Measurements from ENCODE around the gene CMBL.

DNA sequence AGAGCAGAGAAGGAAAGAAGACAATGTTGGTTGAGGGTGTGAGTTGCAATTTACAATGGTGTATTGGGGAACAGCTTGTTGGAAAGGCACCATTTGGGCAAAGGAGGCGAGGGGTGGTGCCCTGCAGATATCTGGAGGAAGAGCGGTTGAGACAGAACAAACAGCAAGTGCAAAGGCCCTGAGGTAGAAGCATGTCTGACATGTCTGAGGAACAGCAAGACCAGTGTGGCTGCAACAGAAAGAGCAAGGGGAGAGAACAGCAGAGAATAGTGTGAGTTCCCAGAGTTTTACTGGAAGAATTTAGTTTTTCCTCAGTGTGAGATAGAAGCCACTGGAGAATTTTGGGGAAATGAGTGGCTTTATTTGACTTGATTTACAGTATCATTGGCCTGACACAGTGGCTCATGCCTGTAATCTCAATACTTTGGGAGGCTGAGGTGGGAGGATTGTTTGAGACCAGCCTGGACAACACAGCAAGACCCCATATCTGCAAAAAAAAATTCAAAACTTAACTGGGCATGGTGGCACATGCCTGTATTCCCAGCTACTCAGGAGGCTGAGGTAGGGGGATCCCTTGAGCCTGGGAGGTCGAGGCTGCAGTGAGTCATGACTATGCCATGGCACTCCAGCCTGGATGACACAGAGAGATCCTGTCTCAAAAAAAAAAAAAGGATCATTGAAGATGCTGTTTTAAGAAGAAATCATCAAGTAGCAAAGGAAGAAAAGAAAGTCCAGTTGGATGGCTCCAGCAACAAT is 13.6 kb downstream of the CMBL start:
- TF ChIP-seq, protein P1, sequence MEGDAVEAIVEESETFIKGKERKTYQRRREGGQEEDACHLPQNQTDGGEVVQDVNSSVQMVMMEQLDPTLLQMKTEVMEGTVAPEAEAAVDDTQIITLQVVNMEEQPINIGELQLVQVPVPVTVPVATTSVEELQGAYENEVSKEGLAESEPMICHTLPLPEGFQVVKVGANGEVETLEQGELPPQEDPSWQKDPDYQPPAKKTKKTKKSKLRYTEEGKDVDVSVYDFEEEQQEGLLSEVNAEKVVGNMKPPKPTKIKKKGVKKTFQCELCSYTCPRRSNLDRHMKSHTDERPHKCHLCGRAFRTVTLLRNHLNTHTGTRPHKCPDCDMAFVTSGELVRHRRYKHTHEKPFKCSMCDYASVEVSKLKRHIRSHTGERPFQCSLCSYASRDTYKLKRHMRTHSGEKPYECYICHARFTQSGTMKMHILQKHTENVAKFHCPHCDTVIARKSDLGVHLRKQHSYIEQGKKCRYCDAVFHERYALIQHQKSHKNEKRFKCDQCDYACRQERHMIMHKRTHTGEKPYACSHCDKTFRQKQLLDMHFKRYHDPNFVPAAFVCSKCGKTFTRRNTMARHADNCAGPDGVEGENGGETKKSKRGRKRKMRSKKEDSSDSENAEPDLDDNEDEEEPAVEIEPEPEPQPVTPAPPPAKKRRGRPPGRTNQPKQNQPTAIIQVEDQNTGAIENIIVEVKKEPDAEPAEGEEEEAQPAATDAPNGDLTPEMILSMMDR (IDR thresholded peaks at IDR 0.05), result no peak
- no peak for TF ChIP-seq EP300 (IDR thresholded peaks at IDR 0.05)
